GM15510 (cell line): ENCODE results near the gene CATSPER4.

ENCODE experiments used
- POLR2A ChIP-seq: IDR thresholded peaks from 3 replicates; pipeline ENCODE4 v1.6.1; 2011; ENCODE audit warnings: borderline replicate concordance; ENCODE audit not compliant: insufficient read length; ENCODE audit errors: extremely low read depth

CATSPER4 gene

DNA sequence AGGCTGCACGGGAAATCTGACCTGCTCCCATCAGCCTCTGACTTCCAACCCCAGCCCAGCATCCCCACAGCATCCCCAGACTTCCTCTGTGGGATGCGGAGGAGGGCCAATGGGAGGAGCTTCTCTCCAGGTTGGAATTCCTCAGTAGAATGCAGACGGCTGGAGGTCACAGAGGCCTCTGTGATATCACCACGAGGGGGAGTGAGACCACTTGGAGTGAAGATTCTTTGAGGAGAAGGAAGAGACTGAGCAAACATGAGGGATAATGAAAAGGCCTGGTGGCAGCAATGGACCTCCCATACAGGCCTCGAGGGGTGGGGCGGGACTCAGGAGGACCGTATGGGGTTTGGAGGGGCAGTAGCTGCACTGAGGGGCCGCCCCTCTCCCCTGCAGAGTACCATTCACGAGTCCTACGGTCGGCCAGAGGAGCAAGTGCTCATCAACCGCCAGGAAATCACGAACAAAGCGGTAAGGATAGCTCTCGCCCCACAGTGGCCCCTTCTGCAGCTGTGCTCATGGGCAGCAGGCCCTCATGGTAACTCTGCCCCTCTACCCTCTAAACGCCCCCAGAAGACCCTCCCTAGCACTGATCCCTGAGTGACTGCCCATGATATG, at the start of gene CATSPER4:
TSS of gene CATSPER4 (plus strand) at position 230 of the 615 bp plus-strand sequence. CDS start at position 256, 26 bp downstream.
- no peak for TF ChIP-seq POLR2A

DNA sequence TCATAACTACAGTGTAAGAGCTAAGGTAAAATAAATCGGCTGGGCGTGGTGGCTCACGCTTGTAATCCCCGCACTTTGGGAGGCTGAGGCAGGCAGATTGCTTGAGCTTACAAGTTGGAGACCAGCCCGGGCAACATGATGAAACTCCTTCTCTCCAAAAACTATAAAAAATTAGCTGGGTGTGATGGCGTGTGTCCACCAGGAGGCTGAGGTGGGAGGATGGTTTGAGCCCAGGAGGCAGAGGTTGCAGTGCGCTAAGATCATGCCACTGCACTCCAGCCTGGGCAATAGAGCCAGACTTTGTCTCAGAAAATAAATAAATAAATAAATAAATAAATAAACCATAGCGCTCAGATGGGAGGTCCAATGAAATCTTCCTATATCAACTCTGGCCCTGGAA, 48.2 kb upstream of the CATSPER4 start:
- TF ChIP-seq POLR2A = no peak

DNA sequence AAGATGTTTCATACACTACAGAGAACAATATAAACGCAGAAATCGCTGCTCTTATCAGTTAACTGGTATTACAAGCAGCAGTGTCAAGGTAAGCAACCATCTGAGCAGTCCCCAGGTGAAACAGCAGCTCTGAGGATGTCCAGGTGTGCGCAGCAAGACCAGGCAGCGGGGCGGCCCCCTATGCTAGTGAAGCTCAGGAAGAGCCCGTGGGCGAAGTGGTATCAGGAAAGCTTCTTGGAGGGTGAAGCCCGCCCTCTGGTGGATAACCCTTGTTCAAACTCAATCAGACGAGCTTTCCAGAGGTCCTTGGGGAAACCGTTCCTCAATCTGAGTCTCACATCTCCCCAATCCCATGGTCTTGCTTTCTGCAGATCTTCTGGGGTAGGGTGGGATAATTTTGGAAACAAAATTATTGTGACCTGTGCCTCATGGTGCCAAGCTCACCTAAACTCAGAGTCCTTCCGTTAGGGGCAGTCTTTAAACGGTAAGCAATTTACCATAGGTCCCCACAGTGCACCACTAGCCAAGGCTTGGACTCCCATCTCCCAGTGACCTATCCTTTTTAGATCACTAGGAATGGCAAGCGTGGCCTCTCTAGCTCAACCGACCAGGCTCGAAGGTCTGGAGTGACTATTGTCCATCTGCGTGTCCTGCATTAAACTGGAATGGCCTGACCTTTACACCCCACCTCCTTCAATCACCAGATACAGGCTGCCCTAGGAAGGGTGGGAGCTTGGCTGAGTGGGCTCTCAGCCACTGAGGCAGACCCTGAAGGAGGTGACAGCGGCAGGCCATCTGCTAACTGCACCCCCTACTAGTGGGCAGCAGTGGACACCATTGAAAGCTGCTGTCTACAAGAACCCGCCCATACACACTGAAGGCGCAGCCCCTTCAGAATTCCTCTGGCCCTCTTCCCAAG, 45.1 kb upstream of the CATSPER4 start:
- no peak for TF ChIP-seq POLR2A

DNA sequence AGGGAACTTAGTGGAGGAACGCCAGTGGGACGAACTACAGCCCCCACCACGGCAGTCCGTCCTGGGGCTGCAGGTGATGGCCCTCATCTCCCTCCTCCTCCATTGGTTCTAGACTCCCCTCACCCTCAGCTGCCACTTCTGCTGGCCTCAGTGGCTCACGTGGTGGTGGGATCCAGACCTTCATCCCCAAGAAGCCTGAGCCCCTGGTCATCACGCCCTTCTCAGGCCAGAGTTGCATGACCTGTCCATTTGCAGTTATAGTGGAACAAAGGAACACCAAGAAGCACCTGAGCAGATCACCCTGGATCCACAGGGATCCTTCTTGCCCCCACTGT, 44.5 kb upstream of the CATSPER4 start:
- TF ChIP-seq POLR2A = no peak

DNA sequence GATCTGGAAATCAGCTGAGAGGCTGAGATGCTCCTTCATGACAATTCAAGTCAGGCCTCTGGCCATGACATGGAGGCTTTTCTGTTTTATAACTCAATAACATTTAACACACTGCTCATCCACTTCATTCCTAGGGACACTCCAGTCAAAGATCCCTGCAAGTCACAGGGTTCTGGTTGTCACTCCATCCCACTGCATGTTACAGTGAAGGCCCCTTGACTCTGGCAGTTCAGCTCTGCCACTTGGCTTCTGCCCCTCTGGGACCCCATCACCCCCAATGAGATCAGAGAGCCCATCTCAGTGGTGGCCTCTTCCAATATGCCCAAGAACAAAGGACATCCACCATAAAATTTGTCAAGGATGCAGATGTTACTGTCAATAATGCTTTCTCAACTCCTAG, 41.5 kb upstream of the CATSPER4 start:
- TF ChIP-seq POLR2A = no peak

DNA sequence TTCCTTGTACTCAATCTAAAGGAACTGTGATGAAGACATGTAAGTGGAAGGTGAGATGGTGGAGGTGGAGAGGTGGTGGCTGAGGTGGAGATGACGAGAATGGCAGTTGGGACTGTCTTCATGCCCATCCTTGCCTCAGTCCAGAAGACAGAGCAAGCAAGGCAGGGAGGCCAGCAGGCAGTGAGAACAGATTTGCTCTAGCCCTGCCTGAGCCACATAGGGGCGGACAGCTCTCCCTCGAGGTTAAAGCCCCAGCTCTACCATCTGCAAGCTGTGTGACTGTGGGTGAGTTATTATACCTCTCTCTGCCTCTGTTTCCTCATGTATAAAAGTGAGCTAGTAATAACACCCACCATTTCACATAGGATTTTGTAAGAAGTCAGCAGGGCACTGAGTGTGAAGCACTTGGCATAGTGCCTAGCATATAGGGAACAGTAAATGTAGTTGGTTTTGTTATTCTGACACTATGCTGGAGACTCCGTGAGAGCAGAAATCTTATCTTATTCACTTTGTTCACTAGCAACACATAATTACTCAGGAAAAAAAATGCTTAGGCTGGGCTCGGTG, 36.4 kb upstream of the CATSPER4 start:
- no peak for TF ChIP-seq POLR2A

DNA sequence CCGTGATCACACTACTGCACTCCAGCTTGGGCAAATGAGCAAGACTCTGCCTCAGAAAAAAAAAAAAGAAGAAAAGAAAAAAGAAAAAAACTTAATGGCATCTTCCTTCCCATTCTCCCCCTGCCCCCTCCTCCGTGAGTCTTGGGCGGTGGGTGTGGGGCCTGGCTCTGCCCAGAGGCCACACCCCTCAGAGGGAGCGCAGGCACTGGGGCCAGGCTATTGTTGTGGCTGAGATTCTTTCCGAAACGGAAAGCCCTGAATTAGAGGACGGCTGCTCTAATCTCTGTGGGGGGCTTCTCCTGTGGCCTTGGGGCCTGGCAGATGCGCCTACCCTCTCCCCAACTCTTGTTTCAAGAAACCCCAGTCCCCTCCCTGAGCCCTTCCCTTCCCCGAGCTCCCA, 35.7 kb upstream of the CATSPER4 start:
- TF ChIP-seq POLR2A = no peak

DNA sequence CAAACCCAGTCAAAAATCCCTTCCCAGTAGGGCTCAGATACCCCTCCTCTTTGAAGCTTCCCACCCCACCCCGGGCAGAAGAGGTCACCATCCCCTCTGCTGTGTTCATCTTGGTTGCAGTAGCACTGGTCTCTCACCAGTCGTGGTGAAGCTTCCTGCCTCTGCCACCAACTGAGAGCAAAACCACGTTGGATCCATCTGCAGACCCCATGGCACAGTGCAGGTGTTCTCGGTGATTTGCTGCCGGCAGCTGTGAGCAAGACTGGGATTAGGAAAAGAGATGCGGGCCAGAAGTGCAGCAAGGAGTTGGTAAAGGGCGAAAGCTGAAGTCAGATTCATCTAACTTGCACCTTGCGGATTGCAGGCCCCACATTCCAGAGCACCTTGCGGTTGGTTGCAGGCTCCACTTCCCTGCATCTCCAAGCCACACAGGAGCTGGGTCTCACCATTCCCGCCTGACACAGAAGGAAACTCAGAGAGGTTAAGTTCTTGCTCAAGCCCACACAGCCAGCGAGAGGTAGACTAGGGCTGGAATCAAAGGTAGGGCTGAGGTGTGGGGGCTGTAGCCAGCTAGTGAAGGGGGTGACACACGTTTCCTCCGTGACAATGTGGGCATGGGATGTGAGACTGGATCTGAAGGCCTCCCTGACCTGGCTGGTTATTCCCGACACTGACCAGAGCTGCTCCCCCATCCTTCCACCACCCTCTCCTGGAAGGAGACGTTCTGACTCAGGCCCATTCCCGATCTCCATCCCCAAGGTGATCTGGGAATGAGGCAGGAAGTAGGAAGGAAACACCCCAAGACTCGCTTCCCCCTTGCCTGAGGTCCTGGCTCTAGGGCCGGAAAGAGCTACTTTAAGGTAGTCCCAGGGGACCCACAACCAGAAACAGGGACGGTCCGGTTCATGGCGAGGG, 34.8 kb upstream of the CATSPER4 start:
- no peak for TF ChIP-seq POLR2A

DNA sequence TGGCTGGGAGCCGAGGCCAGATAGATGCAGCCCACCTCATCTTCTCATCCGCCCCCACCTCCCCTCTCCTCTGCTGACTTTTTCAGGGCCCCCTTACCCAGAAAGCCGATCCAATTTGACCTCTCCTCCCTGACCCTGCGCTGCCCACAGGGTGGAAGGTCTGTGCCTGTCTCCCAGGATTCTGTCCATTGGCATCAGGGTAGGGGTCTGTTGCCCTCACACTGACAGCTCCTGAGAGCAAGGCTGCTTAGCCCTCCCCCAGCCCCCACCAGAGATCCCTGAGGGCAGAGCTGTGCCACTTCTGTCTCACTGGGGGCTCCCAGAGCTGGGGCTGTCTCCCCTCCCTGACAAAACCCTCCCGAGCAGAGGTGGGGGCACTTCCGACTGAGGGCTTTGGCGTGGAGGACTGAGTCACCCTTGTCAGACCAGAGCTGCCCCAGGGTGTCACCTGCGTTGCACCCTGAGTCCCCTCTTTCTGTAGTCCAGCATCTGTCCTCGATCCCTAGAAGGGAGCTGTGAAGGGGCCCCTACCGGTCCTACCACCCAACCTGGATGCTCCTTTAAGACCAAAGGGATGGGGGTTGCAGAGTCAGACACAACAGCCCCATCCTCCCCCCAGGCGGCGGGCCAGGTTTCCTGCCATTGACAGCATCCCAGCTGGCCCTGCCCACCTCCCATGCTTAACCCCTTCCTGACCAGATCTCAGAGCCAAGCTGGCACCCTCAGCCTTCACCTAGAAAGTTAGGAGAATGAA, 33.9 kb upstream of the CATSPER4 start:
- no peak for TF ChIP-seq POLR2A

DNA sequence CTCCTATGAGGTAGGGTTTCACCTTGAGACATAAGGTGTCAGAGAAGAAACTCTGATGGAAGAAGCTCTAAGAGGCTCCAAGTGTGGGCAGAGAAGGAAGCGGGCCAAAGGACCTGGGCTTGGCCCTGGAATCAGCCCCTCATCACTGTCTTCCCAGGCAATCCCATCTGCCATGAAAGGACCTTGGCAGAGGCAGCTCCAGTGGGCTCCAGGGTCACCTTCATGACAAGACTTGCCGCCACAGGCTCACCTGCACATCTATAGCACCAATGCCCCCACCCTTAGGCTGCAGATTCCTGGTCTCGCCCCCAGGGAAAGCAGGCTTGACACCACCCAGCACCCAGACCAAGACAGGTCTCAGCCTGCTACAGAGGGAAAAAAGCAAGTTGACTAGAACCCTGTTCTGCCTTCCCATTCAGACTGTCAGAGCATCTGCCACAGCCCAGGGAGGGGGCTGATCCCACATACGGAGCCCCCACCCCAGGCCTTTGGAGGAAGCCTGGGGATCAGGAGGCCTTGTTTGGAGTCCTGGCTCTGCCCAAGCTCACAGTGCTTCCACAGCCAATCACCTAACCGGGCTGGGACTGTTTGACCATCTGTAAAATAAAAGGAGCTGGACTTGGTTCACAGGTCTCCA, 32.0 kb upstream of the CATSPER4 start:
- no peak for TF ChIP-seq POLR2A

DNA sequence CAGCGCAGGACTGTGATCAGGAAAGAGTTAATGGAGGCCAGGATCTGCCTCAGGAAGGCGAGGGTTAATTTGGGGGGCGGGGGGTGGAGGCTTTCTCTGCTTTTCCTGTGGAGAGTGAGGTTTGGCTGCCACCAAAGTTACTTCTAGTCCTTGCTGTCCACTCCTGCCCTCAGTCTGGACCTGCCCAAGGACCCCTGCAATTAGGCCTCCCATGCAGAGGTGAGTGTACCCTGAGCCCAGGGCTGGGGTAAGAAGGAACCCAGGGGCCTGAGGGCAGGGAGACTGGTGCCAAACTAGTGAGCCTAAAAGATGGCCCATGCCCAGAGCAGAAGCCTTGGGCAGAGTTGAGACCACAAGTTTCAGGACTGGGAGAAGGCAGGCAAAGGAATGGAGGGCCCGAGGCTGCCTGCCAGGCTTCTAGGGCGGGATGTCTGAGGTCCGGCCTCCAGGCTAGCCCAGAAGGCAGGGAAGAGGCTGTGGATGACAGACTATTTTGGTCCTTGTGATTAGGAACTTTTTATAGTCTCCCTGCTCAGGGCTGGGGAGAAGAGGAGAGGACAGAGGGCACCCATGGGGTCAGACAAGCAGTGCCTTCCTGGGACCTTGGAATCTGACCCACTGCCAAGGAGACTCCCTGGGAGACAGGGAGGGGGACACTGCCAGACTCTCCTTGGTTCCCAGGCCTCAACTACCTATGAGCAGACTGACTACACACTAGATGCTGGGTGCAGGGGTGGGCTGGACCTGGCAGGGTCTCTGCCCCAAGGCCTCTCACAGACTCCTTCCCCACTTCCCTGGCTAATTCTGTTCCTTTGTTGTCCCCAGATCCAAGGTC, 31.3 kb upstream of the CATSPER4 start, which contains the start of gene FAM110D:
TSS of gene FAM110D (plus strand) at position 172 of the 835 bp plus-strand sequence. CDS start 2,213 bp downstream, outside the sequence.
- TF ChIP-seq POLR2A = no peak

DNA sequence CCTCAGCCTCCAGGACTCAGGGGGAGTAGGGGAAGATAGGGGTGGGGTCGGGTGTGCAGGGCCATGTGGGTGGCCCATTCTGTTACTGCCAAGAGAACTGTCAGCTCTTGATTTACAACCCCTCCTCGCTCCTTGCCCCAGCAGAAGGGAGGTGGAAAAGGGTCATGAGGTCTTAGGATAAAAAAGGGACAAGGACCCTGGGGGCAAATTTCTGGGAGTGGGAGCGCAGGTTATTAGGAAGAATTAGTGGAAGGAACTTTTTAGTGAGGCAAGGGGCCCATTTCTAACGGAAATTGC, 30.7 kb upstream of the CATSPER4 start:
- TF ChIP-seq POLR2A = no peak
